CD14-positive monocyte (primary cell): ENCODE measurements around the gene ARSB. TPM values are rescaled to one million over a fixed set of nuclear protein-coding genes. Genes with fewer than 3 reads are reported as not detected.
A peak's percentile ranks its signal among the peaks of the same experiment; 100 is the strongest.

Source experiments
- DNase-seq, 3 donors: peaks; one replicate each; pipeline ENCODE4 v3.0.0-alpha.2; 2011 to 2022
- H2AFZ ChIP-seq: 2 replicates; pipeline ENCODE4 v1.6.0; 2012; ENCODE audit warnings: mild to moderate bottlenecking, low read depth, low read length, inconsistent platforms; ENCODE audit not compliant: insufficient read depth, poor library complexity, severe bottlenecking
- H3K27ac ChIP-seq, 2 donors: 1 replicate in 1 of 2; 2 replicates in 1 of 2; pipeline ENCODE4 v1.5.1; 2012 to 2013; ENCODE audit warnings: low read length in 2 of 2, control low read depth in 1 of 2, inconsistent platforms in 1 of 2, low read depth in 1 of 2, mild to moderate bottlenecking in 1 of 2
- H3K27me3 ChIP-seq, 2 donors: one replicate each; pipeline versions ENCODE4 v1.6.0 to v1.6.1; 2011 to 2013; ENCODE audit warnings: low read length in 2 of 2; ENCODE audit not compliant: control insufficient read depth in 2 of 2, insufficient read depth in 2 of 2
- H3K36me3 ChIP-seq, 2 donors: replicated peaks in 1 of 2; 1 replicate in 1 of 2; 2 replicates in 1 of 2; pipeline versions ENCODE4 v1.5.1 to v1.6.1; 2012 to 2013; ENCODE audit warnings: low read length in 2 of 2, control low read depth in 1 of 2, inconsistent platforms in 1 of 2, mild to moderate bottlenecking in 1 of 2; ENCODE audit not compliant: insufficient read depth in 2 of 2, control insufficient read depth in 1 of 2
- H3K4me1 ChIP-seq, 2 donors: 1 replicate in 1 of 2; 2 replicates in 1 of 2; pipeline versions ENCODE4 v1.5.1 to v1.6.1; 2012 to 2013; ENCODE audit warnings: low read length in 2 of 2, control low read depth in 1 of 2, inconsistent platforms in 1 of 2, mild to moderate bottlenecking in 1 of 2, moderate library complexity in 1 of 2; ENCODE audit not compliant: insufficient read depth in 2 of 2, control insufficient read depth in 1 of 2
- H3K4me2 ChIP-seq: replicated peaks from 2 replicates; pipeline ENCODE3; 2012; ENCODE audit warnings: low read length, moderate library complexity, mild to moderate bottlenecking; ENCODE audit not compliant: poor library complexity, severe bottlenecking; ENCODE audit errors: extremely low read depth
- H3K4me3 ChIP-seq, 3 experiments: fragments of 200-600 bp in 1 of 3; sonication (generic) in 1 of 3; replicated peaks in 1 of 3; 1 replicate in 2 of 3; 2 replicates in 1 of 3; pipeline ENCODE4 v1.5.1; 2011 to 2013; ENCODE audit warnings: low read length in 3 of 3, mild to moderate bottlenecking in 3 of 3, control low read depth in 2 of 3, low read depth in 2 of 3, inconsistent platforms in 1 of 3, moderate library complexity in 1 of 3
- H3K79me2 ChIP-seq: 2 replicates; pipeline ENCODE4 v1.6.0; 2012; ENCODE audit warnings: mild to moderate bottlenecking, control low read depth, inconsistent platforms, low read length, moderate library complexity; ENCODE audit not compliant: insufficient read depth
- H3K9ac ChIP-seq: 2 replicates; pipeline ENCODE4 v1.6.0; 2017; ENCODE audit warnings: low read length, mild to moderate bottlenecking; ENCODE audit not compliant: insufficient read depth, poor library complexity, severe bottlenecking
- H3K9me3 ChIP-seq, 2 donors: replicated peaks in 1 of 2; 1 replicate in 1 of 2; 2 replicates in 1 of 2; pipeline versions ENCODE4 v1.5.1 to v1.6.1; 2012 to 2013; ENCODE audit warnings: low read length in 2 of 2, control low read depth in 1 of 2; ENCODE audit not compliant: control insufficient read depth in 1 of 2, insufficient read depth in 1 of 2
- H4K20me1 ChIP-seq: 2 replicates; pipeline ENCODE4 v1.6.0; 2012; ENCODE audit warnings: mild to moderate bottlenecking, low read length, control low read depth, moderate library complexity; ENCODE audit not compliant: insufficient read depth
- H3K27ac Mint-ChIP-seq, 7 donors: one replicate each; pipeline ENCODE4 v1.8.0; 2020; ENCODE audit warnings: mild to moderate bottlenecking in 7 of 7, mixed read lengths in 7 of 7, moderate library complexity in 6 of 7, inconsistent platforms in 2 of 7
- H3K27me3 Mint-ChIP-seq, 3 donors: one replicate each; pipeline ENCODE4 v1.8.0; 2021 to 2022; ENCODE audit warnings: low read depth in 3 of 3, mild to moderate bottlenecking in 3 of 3, mixed read lengths in 3 of 3, moderate library complexity in 3 of 3, inconsistent platforms in 1 of 3
- H3K36me3 Mint-ChIP-seq, 2 donors: one replicate each; pipeline ENCODE4 v1.8.0; 2020; ENCODE audit warnings: mixed read lengths in 2 of 2, inconsistent platforms in 1 of 2, mild to moderate bottlenecking in 1 of 2
- H3K4me1 Mint-ChIP-seq: one replicate; pipeline ENCODE4 v1.8.0; 2020; ENCODE audit warnings: mild to moderate bottlenecking, mixed read lengths
- H3K4me3 Mint-ChIP-seq, 2 donors: one replicate each; pipeline ENCODE4 v1.8.0; 2020; ENCODE audit warnings: mild to moderate bottlenecking in 2 of 2, mixed read lengths in 2 of 2, moderate library complexity in 1 of 2
- H3K9me3 Mint-ChIP-seq, 7 donors: one replicate each; pipeline ENCODE4 v1.8.0; 2020 to 2022; ENCODE audit warnings: mixed read lengths in 7 of 7, mild to moderate bottlenecking in 6 of 7, moderate library complexity in 6 of 7, inconsistent platforms in 2 of 7
- WGBS: methylation state at CpG from one replicate; pipeline ENCODE4 v1.1.5; 2013; ENCODE audit warnings: missing lambda C conversion rate; ENCODE audit not compliant: insufficient coverage; 5-methylcytosine and 5-hydroxymethylcytosine counted together
- intact Hi-C, 2 donors: fragments of 100-400 bp; cut with micrococcal nuclease; formaldehyde crosslinking; loops; one replicate each; pipeline versions ENCODE4 v1.15.0 to v1.15.1; 2023
- polyA plus RNA-seq, 3 donors: library from polyadenylated mRNA; depleted of rRNA in 1 of 3; unstranded in 2 of 3; stranded (reverse) in 1 of 3; fragments of 300-500 nt in 2 of 3; fragments of >200 nt in 1 of 3; fragmentation: Illumina TruSeq in 2 of 3; gene quantifications; 1 replicate in 2 of 3; 2 replicates in 1 of 3; pipeline ENCODE4 v1.2.3, GENCODE V29; 2012 to 2021
- TF ChIP-seq, protein P1 (sequence below): fragments of 200-600 bp; IDR thresholded peaks from one replicate; pipeline ENCODE4 v1.8.0; 2022; ENCODE audit warnings: antibody characterized with exemption, mild to moderate bottlenecking

Gene ARSB
- polyA plus RNA-seq, 3 donors: 18.0 to 28.7 (median 18.1) TPM

DNA sequence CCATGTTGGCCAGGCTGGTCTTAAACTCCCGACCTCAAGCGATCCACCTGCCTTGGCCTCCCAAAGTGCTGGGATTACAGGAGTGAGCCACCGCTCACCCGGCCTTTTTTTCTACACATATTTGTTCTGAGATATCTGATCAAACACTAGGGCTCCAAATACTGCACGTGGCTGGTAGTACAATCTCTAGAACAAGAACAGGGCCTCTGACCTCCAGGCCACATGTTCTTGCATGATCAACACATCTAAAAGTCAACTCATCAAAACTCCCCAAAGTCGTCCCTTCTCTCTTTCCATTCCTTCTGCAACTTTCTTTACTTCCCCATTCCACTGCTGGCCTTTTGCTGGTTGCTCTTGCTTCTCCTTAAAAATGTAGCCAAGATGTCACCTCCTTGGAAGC is 223.3 kb downstream of the ARSB start:
- Histone ChIP-seq H3K9me3 (no peaks in the 10 kb centered on the region), H3K4me2 (no peak overlapping the region), H2AFZ (no peak overlapping the region), H3K9ac (no peak overlapping the region), H3K4me3 (no peak overlapping the region), H3K27me3 (no peaks in the 10 kb centered on the region), H3K36me3 (no peaks in the 10 kb centered on the region), H3K27ac (no peak overlapping the region), H3K4me1 (peaks cover 54 to 59% of the 10 kb centered on the region in 2 donors), H4K20me1 (no peaks in the 10 kb centered on the region), H3K79me2 (no peaks in the 10 kb centered on the region)
- 0% methylated on average over 1 of the region's 6 CpGs for WGBS
- Mint-ChIP-seq H3K36me3 (no peaks in the 10 kb centered on the region), H3K27me3 (peaks cover 0 to 7% (median 3%) of the 10 kb centered on the region in 3 donors), H3K9me3 (peaks cover 0 to 8% (median 2%) of the 10 kb centered on the region in 7 donors), H3K4me3 (no peak overlapping the region), H3K27ac (peak overlapping the region in 4 of 7 donors; percentile 0 to 48 (median 34)), H3K4me1 (peaks cover 66% of the 10 kb centered on the region)
- peak; percentile 8 to 33 (median 12) for DNase-seq
- intact Hi-C loops: no loop called here
- TF ChIP-seq, protein P1, sequence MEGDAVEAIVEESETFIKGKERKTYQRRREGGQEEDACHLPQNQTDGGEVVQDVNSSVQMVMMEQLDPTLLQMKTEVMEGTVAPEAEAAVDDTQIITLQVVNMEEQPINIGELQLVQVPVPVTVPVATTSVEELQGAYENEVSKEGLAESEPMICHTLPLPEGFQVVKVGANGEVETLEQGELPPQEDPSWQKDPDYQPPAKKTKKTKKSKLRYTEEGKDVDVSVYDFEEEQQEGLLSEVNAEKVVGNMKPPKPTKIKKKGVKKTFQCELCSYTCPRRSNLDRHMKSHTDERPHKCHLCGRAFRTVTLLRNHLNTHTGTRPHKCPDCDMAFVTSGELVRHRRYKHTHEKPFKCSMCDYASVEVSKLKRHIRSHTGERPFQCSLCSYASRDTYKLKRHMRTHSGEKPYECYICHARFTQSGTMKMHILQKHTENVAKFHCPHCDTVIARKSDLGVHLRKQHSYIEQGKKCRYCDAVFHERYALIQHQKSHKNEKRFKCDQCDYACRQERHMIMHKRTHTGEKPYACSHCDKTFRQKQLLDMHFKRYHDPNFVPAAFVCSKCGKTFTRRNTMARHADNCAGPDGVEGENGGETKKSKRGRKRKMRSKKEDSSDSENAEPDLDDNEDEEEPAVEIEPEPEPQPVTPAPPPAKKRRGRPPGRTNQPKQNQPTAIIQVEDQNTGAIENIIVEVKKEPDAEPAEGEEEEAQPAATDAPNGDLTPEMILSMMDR: no peak

DNA sequence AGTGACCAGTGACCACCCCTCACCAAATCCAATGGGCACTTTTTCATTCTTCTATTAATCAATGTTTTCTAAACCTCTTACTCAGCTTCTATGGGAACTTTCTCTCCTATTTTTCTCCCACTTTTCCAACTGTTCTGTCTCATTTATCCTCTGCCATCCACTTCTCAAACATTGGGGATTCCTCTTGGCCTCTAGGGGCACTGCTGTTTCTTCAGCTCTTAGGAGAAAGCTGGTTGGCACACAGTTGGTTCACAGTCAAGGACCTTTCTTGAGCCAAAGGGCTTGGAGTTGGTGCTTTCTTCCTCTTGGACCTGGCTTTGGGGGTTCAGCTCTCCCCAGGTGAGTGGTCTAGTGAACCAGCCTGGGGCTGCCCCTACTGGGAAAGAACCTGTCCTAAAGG is 224.3 kb downstream of the ARSB start:
- H3K9me3 ChIP-seq: no peaks in the 10 kb centered on the region
- Mint-ChIP-seq H3K27me3 (peaks cover 0 to 7% (median 1%) of the 10 kb centered on the region in 3 donors), H3K4me3 (no peak overlapping the region), H3K9me3 (peaks cover 0 to 8% (median 0%) of the 10 kb centered on the region in 7 donors), H3K36me3 (no peaks in the 10 kb centered on the region), H3K4me1 (peaks cover 73% of the 10 kb centered on the region), H3K27ac (peak overlapping the region; percentile 20 to 92 (median 79))
- H3K27me3 ChIP-seq: no peaks in the 10 kb centered on the region
- H3K4me2 ChIP-seq: no peak overlapping the region
- TF ChIP-seq, protein P1: no peak
- H3K27ac ChIP-seq: no peak overlapping the region
- DNase-seq: no peak
- H3K4me3 ChIP-seq: no peak overlapping the region
- peaks cover 61 to 65% of the 10 kb centered on the region in 2 donors for H3K4me1 ChIP-seq
- H2AFZ ChIP-seq: no peak overlapping the region
- no peak overlapping the region for H3K9ac ChIP-seq
- H3K36me3 ChIP-seq: no peaks in the 10 kb centered on the region
- no peaks in the 10 kb centered on the region for H4K20me1 ChIP-seq
- intact Hi-C loops: no loop called here
- H3K79me2 ChIP-seq: no peaks in the 10 kb centered on the region
